SU-DHL-6 (cell line): Measurements from ENCODE around the gene COL27A1.

Experiments used
- H2AFZ ChIP-seq: fragments of 200-600 bp; sonication (generic); 2 replicates; pipeline ENCODE4 v1.6.1; 2014; ENCODE audit warnings: low read depth, mild to moderate bottlenecking, moderate library complexity, mixed read lengths, antibody characterized with exemption, low read length; ENCODE audit not compliant: severe bottlenecking
- H3F3A ChIP-seq: fragments of 200-600 bp; shearing (Covaris generic); 2 replicates; pipeline ENCODE4 v1.6.0; 2016; ENCODE audit warnings: antibody characterized with exemption, mild to moderate bottlenecking; ENCODE audit not compliant: insufficient read depth
- H3K27ac ChIP-seq: fragments of 200-600 bp; sonication (generic); 2 replicates; pipeline ENCODE4 v1.5.1; 2016; ENCODE audit warnings: low read depth, mild to moderate bottlenecking, low read length, moderate library complexity, mixed read lengths
- H3K27me3 ChIP-seq: fragments of 200-600 bp; sonication (generic), shearing (Covaris generic); 2 replicates; pipeline ENCODE4 v1.6.0; 2014; ENCODE audit warnings: mild to moderate bottlenecking, low read length
- H3K36me3 ChIP-seq: fragments of 200-600 bp; sonication (generic); 2 replicates; pipeline ENCODE4 v1.6.1; 2014; ENCODE audit warnings: mild to moderate bottlenecking, low read length, mixed read lengths
- H3K4me2 ChIP-seq: fragments of 300-600, 200-600 bp; shearing (Covaris generic), sonication (generic); 2 replicates; pipeline ENCODE4 v1.6.0; 2014; ENCODE audit warnings: low read length, low read depth, mild to moderate bottlenecking; ENCODE audit not compliant: poor library complexity, severe bottlenecking
- H3K4me3 ChIP-seq: fragments of 200-600 bp; sonication (generic); 2 replicates; pipeline ENCODE4 v1.5.1; 2014; ENCODE audit warnings: antibody characterized with exemption, low read length, mild to moderate bottlenecking, mixed read lengths; ENCODE audit not compliant: insufficient read depth, poor library complexity, severe bottlenecking
- H3K79me2 ChIP-seq: fragments of 200-600 bp; sonication (generic); 2 replicates; pipeline ENCODE4 v1.6.1; 2014; ENCODE audit warnings: mild to moderate bottlenecking, low read length, moderate library complexity; ENCODE audit not compliant: insufficient read depth
- H3K9ac ChIP-seq: fragments of 200-600 bp; sonication (generic); 2 replicates; pipeline ENCODE4 v1.7.0; 2014; ENCODE audit warnings: mild to moderate bottlenecking, low read length
- H3K9me2 ChIP-seq: fragments of 200-600 bp; sonication (generic); replicated peaks from 2 replicates; pipeline ENCODE4 v1.6.1; 2014; ENCODE audit warnings: low read length; ENCODE audit not compliant: insufficient read depth
- H3K9me3 ChIP-seq: fragments of 200-600 bp; sonication (generic); 2 replicates; pipeline ENCODE4 v1.6.1; 2014; ENCODE audit warnings: low read length, mixed read lengths; ENCODE audit not compliant: insufficient read depth
- H4K20me1 ChIP-seq: fragments of 200-600 bp; sonication (generic); 2 replicates; pipeline ENCODE4 v1.6.1; 2014; ENCODE audit warnings: low read depth, mild to moderate bottlenecking, antibody characterized with exemption, low read length, moderate library complexity, mixed read lengths
- CTCF ChIP-seq: fragments of 200-600 bp; sonication (generic); IDR thresholded peaks from one replicate; pipeline ENCODE4 v1.5.1; 2017; ENCODE audit warnings: antibody characterized with exemption, mild to moderate bottlenecking, low read length, moderate library complexity; ENCODE audit not compliant: insufficient read depth, poor library complexity, severe bottlenecking
- EZH2phosphoT487 ChIP-seq: fragments of 200-600 bp; sonication (generic), shearing (Covaris generic); conservative IDR thresholded peaks from 2 replicates; pipeline ENCODE4 v1.6.1; 2018; ENCODE audit warnings: mild to moderate bottlenecking, antibody characterized with exemption, low read length, moderate library complexity, mixed read lengths

The COL27A1 gene

GRCh38 chr9:114176624-114177291 lies 21.4 kb downstream of the COL27A1 start:
- H3K4me2 ChIP-seq: no peak overlapping the region
- no peaks in the 10 kb centered on the region for H4K20me1 ChIP-seq
- H3K9me3 ChIP-seq: no peaks in the 10 kb centered on the region
- TF ChIP-seq EZH2phosphoT487 (no peak), CTCF (no peak)
- no peaks in the 10 kb centered on the region for H3K79me2 ChIP-seq
- H3K4me3 ChIP-seq: no peak overlapping the region
- no peak overlapping the region for H3K9ac ChIP-seq
- H3K27ac ChIP-seq: no peak overlapping the region
- H3F3A ChIP-seq: no peaks in the 10 kb centered on the region
- H3K36me3 ChIP-seq: no peaks in the 10 kb centered on the region
- H3K27me3 ChIP-seq: no peaks in the 10 kb centered on the region
- no peaks in the 10 kb centered on the region for H3K9me2 ChIP-seq
- no peak overlapping the region for H2AFZ ChIP-seq

GRCh38 chr9:114177423-114178064 lies 22.2 kb downstream of the COL27A1 start:
- no peaks in the 10 kb centered on the region for H3K36me3 ChIP-seq
- no peak overlapping the region for H2AFZ ChIP-seq
- H3K27me3 ChIP-seq: no peaks in the 10 kb centered on the region
- H3K9me2 ChIP-seq: no peaks in the 10 kb centered on the region
- H4K20me1 ChIP-seq: no peaks in the 10 kb centered on the region
- H3K4me3 ChIP-seq: no peak overlapping the region
- TF ChIP-seq EZH2phosphoT487 (no peak), CTCF (no peak)
- no peak overlapping the region for H3K4me2 ChIP-seq
- no peaks in the 10 kb centered on the region for H3K79me2 ChIP-seq
- H3F3A ChIP-seq: no peaks in the 10 kb centered on the region
- no peak overlapping the region for H3K27ac ChIP-seq
- no peak overlapping the region for H3K9ac ChIP-seq
- H3K9me3 ChIP-seq: no peaks in the 10 kb centered on the region

- no peaks in the 10 kb centered on the region for H3K9me3 ChIP-seq
- no peaks in the 10 kb centered on the region for H3K9me2 ChIP-seq
- no peaks in the 10 kb centered on the region for H4K20me1 ChIP-seq
- no peak for TF ChIP-seq EZH2phosphoT487
- no peak for TF ChIP-seq CTCF
- no peak overlapping the region for H3K4me3 ChIP-seq
- no peak overlapping the region for H3K4me2 ChIP-seq
- no peaks in the 10 kb centered on the region for H3F3A ChIP-seq
- no peak overlapping the region for H3K9ac ChIP-seq
- no peaks in the 10 kb centered on the region for H3K79me2 ChIP-seq
- H2AFZ ChIP-seq: no peak overlapping the region
- no peak overlapping the region for H3K27ac ChIP-seq
- H3K36me3 ChIP-seq: no peaks in the 10 kb centered on the region
- no peaks in the 10 kb centered on the region for H3K27me3 ChIP-seq
Measured at GRCh38 chr9:114178076-114178475, 22.7 kb downstream of the COL27A1 start.
